Right cardiac atrium (tissue), 5 donors: Measurements from ENCODE around the gene RPUSD1. TPM values are rescaled to one million over a fixed set of nuclear protein-coding genes. Genes with fewer than 3 reads are reported as not detected.
"Not testable (repeated sequence)": the region's sequence is repeated elsewhere in the genome, so short reads cannot be mapped to it uniquely, and the experiment has no call there.

Experiments used
- ATAC-seq, 2 donors: fragments of 200-7000 bp; cut with Tn5 transposase; one replicate each; pipeline versions ENCODE4 v1.8.0 to v1.9.1; 2020; ENCODE audit warnings: moderate library complexity in 2 of 2, mild to moderate bottlenecking in 1 of 2
- DNase-seq, 3 donors: peaks; one replicate each; pipeline ENCODE4 v3.0.0-alpha.2; 2020
- H3K27ac ChIP-seq: one replicate; pipeline ENCODE4 v1.5.1; 2013; ENCODE audit warnings: mild to moderate bottlenecking, low read length, control low read depth, moderate library complexity
- H3K27me3 ChIP-seq: one replicate; pipeline ENCODE4 v1.6.1; 2013; ENCODE audit not compliant: control insufficient read depth, insufficient read depth
- H3K4me1 ChIP-seq: one replicate; pipeline ENCODE4 v1.6.1; 2013; ENCODE audit warnings: low read length; ENCODE audit not compliant: control insufficient read depth, insufficient read depth
- H3K4me3 ChIP-seq: one replicate; pipeline ENCODE4 v1.5.1; 2013; ENCODE audit warnings: low read length, control low read depth
- H3K9me3 ChIP-seq: one replicate; pipeline ENCODE4 v1.6.1; 2013; ENCODE audit warnings: low read length; ENCODE audit not compliant: control insufficient read depth
- WGBS: extraction: QIAGEN DNeasy Blood & Tissue Kit; methylation state at CpG from one replicate; pipeline ENCODE4 v1.1.7; 2013; 5-methylcytosine and 5-hydroxymethylcytosine counted together
- intact Hi-C, 4 donors: fragments of 100-400 bp; cut with DNase I; formaldehyde crosslinking; loops; one replicate each; pipeline versions ENCODE4 v1.11.0 to v1.14.0; 2022 to 2023
- polyA plus RNA-seq: library from polyadenylated mRNA; stranded (reverse); fragments of 200-250 nt; gene quantifications from one replicate; pipeline ENCODE4 v1.2.3, GENCODE V29; 2013
- total RNA-seq, 4 donors: library from RNA; stranded (reverse); fragmentation: NEBNext Ultra II Directional; extraction: Animal tissue kit (Norgen Biotek cat#: 25700); gene quantifications; one replicate each; pipeline ENCODE4 v1.2.1, GENCODE V29; 2021
- donor health status: healthy with polysubstance abuse.
- donor health status: DM: no; HTN: yes; CAD: no.
- donor health status: DM: no; HTN: no; CAD: no.
- donor health status: DM: no; HTN: yes; CAD: no; lungs with severe emphysema.
- donor health status: DM: yes; HTN: yes; CAD: no.

The RPUSD1 gene
- total and polyA plus RNA-seq, 5 donors = 9.3 to 11.8 (median 10.0) TPM

- DNase-seq = peak in 1 of 3 donors; percentile 47
These were observed 24.6 kb downstream of the RPUSD1 start for GRCh38 chr16:763369-764183.

GRCh38 chr16:762595-763268 lies 25.4 kb downstream of the RPUSD1 start:
- Histone ChIP-seq H3K4me1 (no peaks in the 10 kb centered on the region), H3K27me3 (no peaks in the 10 kb centered on the region), H3K4me3 (no peak overlapping the region), H3K9me3 (no peaks in the 10 kb centered on the region), H3K27ac (no peak overlapping the region)
- 70% methylated on average over 17 of the region's 17 CpGs for WGBS
- ATAC-seq (no peak), DNase-seq (peak in 1 of 3 donors; percentile 41)
- intact Hi-C loops = no loop called here

More at GRCh38 chr16:763369-764183, 24.6 kb downstream of the RPUSD1 start:
- intact Hi-C loops = no loop called here
- WGBS = 73% methylated on average over 21 of the region's 21 CpGs
- Histone ChIP-seq H3K9me3 (no peaks in the 10 kb centered on the region), H3K27ac (no peak overlapping the region), H3K4me1 (no peaks in the 10 kb centered on the region), H3K27me3 (no peaks in the 10 kb centered on the region), H3K4me3 (no peak overlapping the region)
- ATAC-seq = no peak

GRCh38 chr16:761625-762513 lies 26.3 kb downstream of the RPUSD1 start:
- Histone ChIP-seq H3K4me1 (no peaks in the 10 kb centered on the region), H3K27ac (no peak overlapping the region), H3K4me3 (no peak overlapping the region), H3K9me3 (no peaks in the 10 kb centered on the region), H3K27me3 (no peaks in the 10 kb centered on the region)
- 64% methylated on average over 22 of the region's 22 CpGs for WGBS
- intact Hi-C loops = no loop called here
- ATAC-seq (no peak), DNase-seq (peak in 1 of 3 donors; percentile 58)

GRCh38 chr16:760545-761343 lies 27.4 kb downstream of the RPUSD1 start, which contains the start of gene MSLN:
MSLN (plus strand) TSS chr16:760734; CDS start chr16:762681, 1,947 bp downstream.
- intact Hi-C loops = no loop called here
- Histone ChIP-seq H3K9me3 (no peaks in the 10 kb centered on the region), H3K27me3 (no peaks in the 10 kb centered on the region), H3K4me1 (no peaks in the 10 kb centered on the region), H3K27ac (no peak within 1 kb of the TSS), H3K4me3 (no peak within 1 kb of the TSS)
- WGBS = 71% methylated on average over 37 of the region's 37 CpGs
- ATAC-seq (peak; percentile 18 to 27), DNase-seq (peak in 2 of 3 donors; percentile 41 to 50)

- H3K9me3 ChIP-seq = no peaks in the 10 kb centered on the region
- H3K4me3 ChIP-seq = no peak overlapping the region
- H3K4me1 ChIP-seq = no peaks in the 10 kb centered on the region
- intact Hi-C loops = no loop called here
- no peak overlapping the region for H3K27ac ChIP-seq
- whole genome bisulfite sequencing = 67% methylated on average over 15 of the region's 15 CpGs
- no peaks in the 10 kb centered on the region for H3K27me3 ChIP-seq
- ATAC-seq (peak in 1 of 2 donors; percentile 10), DNase-seq (peak in 2 of 3 donors; percentile 40 to 46)
These were observed 28.1 kb downstream of the RPUSD1 start for GRCh38 chr16:760065-760464.

GRCh38 chr16:759110-759910 lies 28.9 kb downstream of the RPUSD1 start:
- no peaks in the 10 kb centered on the region for H3K9me3 ChIP-seq
- 84% methylated on average over 34 of the region's 34 CpGs for WGBS
- peak in 1 of 3 donors; percentile 29 for DNase-seq
- H3K27ac ChIP-seq = no peak overlapping the region
- no peaks in the 10 kb centered on the region for H3K4me1 ChIP-seq
- intact Hi-C loops = no loop called here
- H3K27me3 ChIP-seq = no peaks in the 10 kb centered on the region
- ATAC-seq = no peak
- no peak overlapping the region for H3K4me3 ChIP-seq

- DNase-seq (no peak), ATAC-seq (no peak)
- Histone ChIP-seq H3K27me3 (no peaks in the 10 kb centered on the region), H3K4me1 (no peaks in the 10 kb centered on the region), H3K4me3 (no peak overlapping the region), H3K9me3 (no peaks in the 10 kb centered on the region), H3K27ac (no peak overlapping the region)
- intact Hi-C loops = no loop called here
- WGBS = 94% methylated on average over 5 of the region's 5 CpGs
These were observed 31.8 kb downstream of the RPUSD1 start for GRCh38 chr16:756428-756827.

- DNase-seq = peak in 1 of 3 donors; percentile 24
- no peak for ATAC-seq
- Histone ChIP-seq H3K4me1 (no peaks in the 10 kb centered on the region), H3K9me3 (no peaks in the 10 kb centered on the region), H3K27ac (no peak overlapping the region), H3K4me3 (no peak overlapping the region), H3K27me3 (no peaks in the 10 kb centered on the region)
- intact Hi-C loops = no loop called here
- WGBS = 62% methylated on average over 11 of the region's 11 CpGs
These were observed 33.5 kb downstream of the RPUSD1 start for GRCh38 chr16:754656-755055.

GRCh38 chr16:754121-754607 lies 34.0 kb downstream of the RPUSD1 start:
- H3K27me3 ChIP-seq, H3K9me3 ChIP-seq, H3K27ac ChIP-seq, H3K4me1 ChIP-seq, ATAC-seq, H3K4me3 ChIP-seq, DNase-seq, intact Hi-C loops: not testable (repeated sequence)
- 88% methylated on average over 11 of the region's 11 CpGs for WGBS
